IMR-90 (cell line): ENCODE data around the gene FER. TPM values are rescaled to one million over a fixed set of nuclear protein-coding genes. Genes with fewer than 3 reads are reported as not detected.

ENCODE experiments used
- ATAC-seq: fragments of 200-7000 bp; cut with Tn5 transposase; 2 replicates; pipeline ENCODE4 v1.9.1; 2020; ENCODE audit warnings: low read depth, mild to moderate bottlenecking, moderate library complexity
- BruUV-seq: library from RNA; stranded (reverse); fragments of 400-500 nt; replicated peaks from 2 replicates; lab custom pipeline; 2021; lab: Mats Ljungman, UMichigan
- CTCF ChIA-PET: fragments of 300-600 bp; formaldehyde crosslinking; extraction: SDS; loops from one replicate; lab custom pipeline; 2021; ENCODE audit warnings: antibody characterized with exemption; lab: Yijun Ruan, JAX
- POLR2A ChIA-PET: fragments of 300-600 bp; sonication (Branson Sonifier 250); formaldehyde crosslinking; loops from one replicate; lab custom pipeline; 2022; ENCODE audit warnings: antibody characterized with exemption; ENCODE audit not compliant: unreplicated experiment; lab: Charles Lee
- DNase-seq: peaks from one replicate; pipeline ENCODE4 v3.0.0; 2013
- H2AFZ ChIP-seq: replicated peaks from 2 replicates; pipeline ENCODE3; 2013; ENCODE audit warnings: low read length, mild to moderate bottlenecking; ENCODE audit not compliant: poor library complexity
- H2AK5ac ChIP-seq: 2 replicates; pipeline ENCODE4 v1.6.1; 2013; ENCODE audit warnings: low read depth, low read length, inconsistent platforms
- H2AK9ac ChIP-seq: replicated peaks from 2 replicates; pipeline ENCODE3; 2013; ENCODE audit warnings: mild to moderate bottlenecking, low read depth, low read length, moderate library complexity; ENCODE audit not compliant: poor library complexity
- H2BK120ac ChIP-seq: 2 replicates; pipeline ENCODE4 v1.6.1; 2013; ENCODE audit warnings: low read depth, low read length, inconsistent platforms
- H2BK15ac ChIP-seq: 3 replicates; pipeline ENCODE4 v1.6.1; 2013; ENCODE audit warnings: low read depth, low read length, inconsistent platforms
- H2BK20ac ChIP-seq: 2 replicates; pipeline ENCODE4 v1.6.1; 2013; ENCODE audit warnings: low read depth, mild to moderate bottlenecking, inconsistent platforms, low read length, moderate library complexity
- H2BK5ac ChIP-seq: 2 replicates; pipeline ENCODE4 v1.6.1; 2013; ENCODE audit warnings: mild to moderate bottlenecking, low read depth, low read length, inconsistent platforms; ENCODE audit not compliant: poor library complexity, severe bottlenecking
- H3K14ac ChIP-seq: replicated peaks from 2 replicates; pipeline ENCODE4 v1.6.1; 2013; ENCODE audit warnings: low read depth, low read length, inconsistent platforms
- H3K18ac ChIP-seq: 2 replicates; pipeline ENCODE4 v1.6.1; 2013; ENCODE audit warnings: low read depth, low read length, control low read depth
- H3K23ac ChIP-seq: 2 replicates; pipeline ENCODE4 v1.6.1; 2013; ENCODE audit warnings: low read depth, low read length, inconsistent platforms
- H3K27ac ChIP-seq: 2 replicates; pipeline ENCODE4 v1.5.1; 2013; ENCODE audit warnings: mild to moderate bottlenecking, control low read depth, low read length; ENCODE audit not compliant: insufficient read depth
- H3K27me3 ChIP-seq: 2 replicates; pipeline ENCODE4 v1.6.1; 2013; ENCODE audit warnings: low read length; ENCODE audit not compliant: control insufficient read depth, insufficient read depth
- H3K36me3 ChIP-seq: 2 replicates; pipeline ENCODE4 v1.6.1; 2013; ENCODE audit warnings: low read length, mixed read lengths; ENCODE audit not compliant: control insufficient read depth, insufficient read depth
- H3K4ac ChIP-seq: 2 replicates; pipeline ENCODE4 v1.6.1; 2013; ENCODE audit warnings: low read depth, low read length, inconsistent platforms
- H3K4me1 ChIP-seq: 2 replicates; pipeline ENCODE4 v1.6.1; 2013; ENCODE audit warnings: low read length, mixed read lengths; ENCODE audit not compliant: control insufficient read depth, insufficient read depth
- H3K4me2 ChIP-seq: 2 replicates; pipeline ENCODE4 v1.6.1; 2013; ENCODE audit warnings: low read depth, mild to moderate bottlenecking, control low read depth, low read length, moderate library complexity
- H3K4me3 ChIP-seq: 2 replicates; pipeline ENCODE4 v1.5.1; 2013; ENCODE audit warnings: low read depth, mild to moderate bottlenecking, control low read depth, low read length, moderate library complexity; ENCODE audit not compliant: insufficient read depth
- H3K56ac ChIP-seq: 2 replicates; pipeline ENCODE4 v1.6.1; 2013; ENCODE audit warnings: low read length, inconsistent platforms; ENCODE audit not compliant: insufficient read depth; ENCODE audit errors: extremely low read depth
- H3K79me1 ChIP-seq, 2 experiments: 2 replicates each; pipeline ENCODE4 v1.6.1; 2013; ENCODE audit warnings: low read length in 2 of 2, inconsistent platforms in 1 of 2, low read depth in 1 of 2
- H3K9ac ChIP-seq: 2 replicates; pipeline ENCODE4 v1.6.1; 2013; ENCODE audit warnings: low read depth, low read length, control low read depth
- H3K9me1 ChIP-seq: 2 replicates; pipeline ENCODE4 v1.6.1; 2013; ENCODE audit warnings: low read length, inconsistent platforms; ENCODE audit not compliant: insufficient read depth
- H3K9me3 ChIP-seq: 2 replicates; pipeline ENCODE4 v1.6.1; 2013; ENCODE audit warnings: low read length; ENCODE audit not compliant: control insufficient read depth, insufficient read depth
- H4K20me1 ChIP-seq: 2 replicates; pipeline ENCODE4 v1.6.1; 2013; ENCODE audit warnings: low read length, inconsistent platforms; ENCODE audit not compliant: insufficient read depth
- H4K5ac ChIP-seq: 2 replicates; pipeline ENCODE4 v1.6.1; 2013; ENCODE audit warnings: mild to moderate bottlenecking, low read depth, low read length, control low read depth
- H4K8ac ChIP-seq, 2 experiments: 2 replicates each; pipeline ENCODE4 v1.6.1; 2013; ENCODE audit warnings: low read depth in 2 of 2, low read length in 2 of 2, control low read depth in 1 of 2, inconsistent platforms in 1 of 2
- H4K91ac ChIP-seq: 2 replicates; pipeline ENCODE4 v1.6.1; 2013; ENCODE audit warnings: low read depth, low read length, inconsistent platforms; ENCODE audit not compliant: insufficient read depth
- BHLHE40 ChIP-seq: fragments of 150-350 bp; IDR thresholded peaks from 2 replicates; pipeline ENCODE4 v1.6.1; 2016; ENCODE audit warnings: mild to moderate bottlenecking, low read depth, low read length
- CEBPB ChIP-seq: IDR thresholded peaks from 2 replicates; pipeline ENCODE4 v1.6.1; 2012; ENCODE audit warnings: low read depth, low read length, improper control_type of control experiment
- CHD1 ChIP-seq: IDR thresholded peaks from 2 replicates; pipeline ENCODE4 v1.6.1; 2012; ENCODE audit warnings: low read depth, low read length, improper control_type of control experiment
- CTCF ChIP-seq: conservative IDR thresholded peaks from 2 replicates; pipeline ENCODE4 v1.5.1; 2012; ENCODE audit warnings: mild to moderate bottlenecking, low read depth, low read length, improper control_type of control experiment
- FOS ChIP-seq: fragments of 150-350 bp; IDR thresholded peaks from 2 replicates; pipeline ENCODE4 v1.6.1; 2016; ENCODE audit warnings: low read depth, low read length
- MAFK ChIP-seq: IDR thresholded peaks from 2 replicates; pipeline ENCODE4 v1.6.1; 2012; ENCODE audit warnings: low read depth, low read length, improper control_type of control experiment
- MAZ ChIP-seq: IDR thresholded peaks from 2 replicates; pipeline ENCODE4 v1.6.1; 2012; ENCODE audit warnings: low read depth, mild to moderate bottlenecking, low read length, improper control_type of control experiment, moderate library complexity, borderline replicate concordance
- MXI1 ChIP-seq: IDR thresholded peaks from 2 replicates; pipeline ENCODE4 v1.6.1; 2012; ENCODE audit warnings: low read depth, mild to moderate bottlenecking, low read length, moderate library complexity, borderline replicate concordance
- NFE2L2 ChIP-seq: fragments of 150-350 bp; IDR thresholded peaks from 2 replicates; pipeline ENCODE4 v1.6.1; 2016; ENCODE audit warnings: low read depth, mild to moderate bottlenecking, low read length
- POLR2A ChIP-seq: IDR thresholded peaks from 2 replicates; pipeline ENCODE4 v1.6.1; 2012; ENCODE audit warnings: mild to moderate bottlenecking, low read depth, low read length
- RAD21 ChIP-seq: IDR thresholded peaks from 2 replicates; pipeline ENCODE4 v1.6.1; 2012; ENCODE audit warnings: low read length, improper control_type of control experiment
- SMC3 ChIP-seq: fragments of 150-350 bp; IDR thresholded peaks from 2 replicates; pipeline ENCODE4 v1.6.1; 2016; ENCODE audit warnings: low read depth, mild to moderate bottlenecking, antibody characterized with exemption, low read length, moderate library complexity
- WGBS, 2 experiments: methylation state at CpG; one replicate each; pipeline versions ENCODE4 v1.1.5 to v1.1.7; 2013; ENCODE audit warnings: missing lambda C conversion rate in 2 of 2; ENCODE audit not compliant: insufficient read length in 1 of 2; ENCODE audit errors: extremely low coverage in 2 of 2; 5-methylcytosine and 5-hydroxymethylcytosine counted together
- dilution Hi-C: fragments of 300-500 bp; cut with HindIII; formaldehyde crosslinking; loops from one replicate; pipeline ENCODE4 v1.14.3; 2018; ENCODE audit warnings: low sequenced_read_pairs; ENCODE audit not compliant: unreplicated experiment
- in situ Hi-C: fragments of 300-500 bp; cut with MboI; formaldehyde crosslinking; loops from 3 replicates; pipeline ENCODE4 v1.14.3; 2019; ENCODE audit warnings: low sequenced_read_pairs, inconsistent platforms, mixed read lengths
- intact Hi-C: fragments of 100-400 bp; cut with micrococcal nuclease; formaldehyde crosslinking; loops from 2 replicates; pipeline ENCODE4 v1.10.0; 2022
- polyA plus RNA-seq, 3 experiments: library from polyadenylated mRNA; depleted of rRNA; stranded (reverse); fragments of >200 nt; gene quantifications; 2 replicates each; pipeline ENCODE4 v1.2.3, GENCODE V29; 2012; ENCODE audit warnings: low replicate concordance in 1 of 3
- total RNA-seq: library from RNA; depleted of rRNA; stranded (reverse); fragments of >200 nt; gene quantifications from 2 replicates; pipeline ENCODE4 v1.2.3, GENCODE V29; 2012

FER gene
- total and polyA plus RNA-seq, 2 of the 4 experiments (the other 2 are of a cell fraction): 3.5 to 32.4 TPM

- intact Hi-C loops (no loop called here), dilution Hi-C loops (no loop called here), in situ Hi-C loops (no loop called here)
- H2BK20ac ChIP-seq: no peak overlapping the region
- no peak overlapping the region for H3K27ac ChIP-seq
- no peak overlapping the region for H2BK5ac ChIP-seq
- H3K4me2 ChIP-seq: no peak overlapping the region
- H3K4me3 ChIP-seq: no peak overlapping the region
- DNase-seq (no peak), ATAC-seq (no peak)
- no peak overlapping the region for H3K23ac ChIP-seq
- no peaks in the 10 kb centered on the region for H3K27me3 ChIP-seq
- H3K79me1 ChIP-seq: no peaks in the 10 kb centered on the region; a peak in 1 of 4 replicates
- no peak overlapping the region for H4K8ac ChIP-seq
- no peak overlapping the region for H3K18ac ChIP-seq
- BruUV-seq: no TSS peak
- CTCF ChIA-PET: no interaction called here
- H3K14ac ChIP-seq: no peak overlapping the region
- no peaks in the 10 kb centered on the region for H3K4me1 ChIP-seq
- H3K9me3 ChIP-seq: no peaks in the 10 kb centered on the region
- POLR2A ChIA-PET: no interaction called here
- H4K20me1 ChIP-seq: no peaks in the 10 kb centered on the region
- H4K5ac ChIP-seq: no peak overlapping the region
- no peak overlapping the region for H3K9ac ChIP-seq
- no peak overlapping the region for H3K4ac ChIP-seq
- no CpG with 5 or more reads among the region's 2 CpGs for WGBS, 2 experiments
- no peak overlapping the region for H2BK120ac ChIP-seq
- H2AFZ ChIP-seq: no peak overlapping the region
- H2BK15ac ChIP-seq: no peak overlapping the region
- H2AK9ac ChIP-seq: no peak overlapping the region
- no peak overlapping the region for H4K91ac ChIP-seq
- no peak for TF ChIP-seq RAD21
- no peak for TF ChIP-seq POLR2A
- no peak for TF ChIP-seq SMC3
- TF ChIP-seq NFE2L2: no peak
- no peak for TF ChIP-seq BHLHE40
- no peak for TF ChIP-seq MAZ
- TF ChIP-seq CHD1: no peak
- no peak for TF ChIP-seq FOS
- TF ChIP-seq CTCF: no peak
- TF ChIP-seq MAFK: no peak
- no peak for TF ChIP-seq MXI1
- no peak for TF ChIP-seq CEBPB
- no peak overlapping the region for H3K56ac ChIP-seq
- no peaks in the 10 kb centered on the region for H3K9me1 ChIP-seq
- 0 out of 2 replicates have a peak, but pooled peaks cover 2% of the 10 kb centered on the region for H3K36me3 ChIP-seq
- no peak overlapping the region for H2AK5ac ChIP-seq
Measured at GRCh38 chr5:108878756-108879155, 131.1 kb downstream of the FER start.
